Transverse colon (tissue), 4 donors: ENCODE results near the gene ADRB1. TPM values are rescaled to one million over a fixed set of nuclear protein-coding genes. Genes with fewer than 3 reads are reported as not detected.

Source experiments
- DNase-seq: peaks from one replicate; pipeline ENCODE4 v3.0.0-alpha.2; 2019
- H3K27ac ChIP-seq, 4 donors: fragments of 200-600 bp; sonication (generic); 2 replicates each; pipeline ENCODE4 v1.5.1; 2016 to 2018; ENCODE audit warnings: inconsistent platforms in 4 of 4
- H3K27me3 ChIP-seq: fragments of 200-600 bp; sonication (generic); 2 replicates; pipeline ENCODE4 v1.5.1; 2017; ENCODE audit warnings: inconsistent platforms
- H3K36me3 ChIP-seq, 4 donors: fragments of 200-600 bp; sonication (generic); 2 replicates each; pipeline ENCODE4 v1.5.1; 2017 to 2019; ENCODE audit warnings: inconsistent platforms in 4 of 4
- H3K4me1 ChIP-seq, 4 donors: fragments of 200-600 bp; sonication (generic); 2 replicates each; pipeline ENCODE4 v1.5.1; 2017 to 2020; ENCODE audit warnings: inconsistent platforms in 4 of 4
- H3K4me3 ChIP-seq, 4 donors: fragments of 200-600 bp; sonication (generic); 1 replicate in 1 of 4; 2 replicates in 3 of 4; pipeline versions ENCODE4 v1.5.1 to v1.6.1; 2017 to 2019; ENCODE audit warnings: inconsistent platforms in 4 of 4
- H3K9me3 ChIP-seq, 2 donors: fragments of 200-600 bp; sonication (generic); 2 replicates each; pipeline ENCODE4 v1.5.1; 2017 to 2019; ENCODE audit warnings: inconsistent platforms in 2 of 2
- EP300 ChIP-seq: sonication (generic); formaldehyde crosslinking; IDR thresholded peaks from one replicate; pipeline ENCODE4 v1.6.1; 2017; ENCODE audit warnings: antibody characterized with exemption, low read depth
- POLR2A ChIP-seq: fragments of 450-650 bp; IDR thresholded peaks from one replicate; pipeline ENCODE4 v1.6.1; 2016; ENCODE audit warnings: antibody characterized with exemption, mild to moderate bottlenecking, moderate library complexity
- POLR2AphosphoS5 ChIP-seq, 3 donors: sonication (generic); formaldehyde crosslinking; IDR thresholded peaks; one replicate each; pipeline ENCODE4 v1.6.1; 2016; ENCODE audit warnings: antibody characterized with exemption in 3 of 3
- WGBS, 2 donors: methylation state at CpG; one replicate each; pipeline ENCODE4 v1.1.5; 2018; ENCODE audit warnings: low coverage in 1 of 2; 5-methylcytosine and 5-hydroxymethylcytosine counted together
- in situ Hi-C, 4 donors: fragments of 200-750 bp; cut with MboI; loops; one replicate each; pipeline versions ENCODE4 v1.15.0 to v1.15.1; 2017; ENCODE audit warnings: low sequenced_read_pairs in 3 of 4, low pct_ligation_motif_present in 1 of 4, low pct_unique_long_range_greater_than_20kb in 1 of 4
- intact Hi-C: fragments of 100-400 bp; cut with DNase I; formaldehyde crosslinking; loops from one replicate; pipeline ENCODE4 v1.15.1; 2023; ENCODE audit warnings: low total_unique reads
- total RNA-seq, 4 donors: library from RNA; depleted of rRNA; stranded (reverse); fragments of >200 nt; gene quantifications; one replicate each; pipeline ENCODE4 v1.1.0, GENCODE V29; 2016
- TF ChIP-seq, protein P1 (sequence below), 5 experiments: fragments of 200-600 bp in 3 of 5; fragments of 450-650 bp in 2 of 5; sonication (generic) in 3 of 5; IDR thresholded peaks; 1 replicate in 2 of 5; 2 replicates in 3 of 5; pipeline ENCODE4 v1.5.1; 2016 to 2017; ENCODE audit warnings: antibody characterized with exemption in 5 of 5, inconsistent platforms in 3 of 5, mild to moderate bottlenecking in 2 of 5, moderate library complexity in 1 of 5

Gene ADRB1
- total RNA-seq, 4 donors from 2014 or later = 1.2 to 1.9 (median 1.4) TPM; not detected in 1

DNA sequence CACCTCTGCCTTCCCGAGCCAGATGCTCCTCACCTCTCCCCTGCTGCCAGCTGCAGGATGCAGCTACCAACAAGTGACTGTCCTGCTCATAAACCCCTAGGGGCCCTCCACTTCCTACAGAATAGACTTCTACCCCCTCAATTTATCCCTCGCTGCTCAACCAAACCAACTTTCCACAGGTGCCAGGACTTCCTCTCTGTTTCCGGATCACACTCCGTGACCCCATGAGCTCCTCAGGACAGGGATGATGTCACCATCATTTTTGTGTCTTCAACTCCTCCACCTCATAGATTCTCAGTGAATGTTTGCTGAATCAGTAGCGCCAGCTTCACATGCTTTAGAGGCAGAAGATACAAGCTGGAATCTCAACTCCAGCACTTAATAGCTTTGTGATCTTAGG lies 25.8 kb upstream of the ADRB1 start:
- H3K27me3 ChIP-seq = no peaks in the 10 kb centered on the region
- H3K9me3 ChIP-seq = no peaks in the 10 kb centered on the region
- in situ Hi-C loops (no loop called here), intact Hi-C loops (loop anchor here (10.0 kb wide), 1 partner anchor 1687 kb away; no protein-coding TSS in a partner anchor)
- H3K4me3 ChIP-seq = no peak overlapping the region
- TF ChIP-seq POLR2A (no peak), POLR2AphosphoS5 (IDR thresholded peaks at IDR 0.05) (no peak)
- 44 to 57% methylated on average over 4 to 5 of the region's 5 CpGs for WGBS, 2 donors
- no peaks in the 10 kb centered on the region for H3K4me1 ChIP-seq
- DNase-seq = no peak
- H3K36me3 ChIP-seq = no peaks in the 10 kb centered on the region
- H3K27ac ChIP-seq = no peak overlapping the region

DNA sequence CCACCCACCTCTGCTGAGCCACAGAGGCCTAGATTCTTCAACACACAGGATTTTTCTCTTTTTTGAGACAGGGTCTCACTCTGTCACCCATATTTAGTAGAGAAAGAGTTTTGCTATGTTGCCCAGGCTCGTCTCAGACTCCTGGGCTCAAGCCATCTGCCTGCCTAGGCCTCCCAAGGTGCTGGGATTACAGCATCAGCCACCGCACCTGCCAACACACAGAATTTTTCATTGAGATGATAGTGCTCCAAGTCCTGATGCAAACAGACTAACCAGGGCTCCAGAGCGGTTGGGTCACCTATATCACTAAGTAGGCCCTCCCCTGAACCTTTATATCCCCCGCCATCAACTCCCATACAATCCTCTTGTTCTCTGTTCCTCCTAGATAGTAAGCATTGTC lies 24.4 kb upstream of the ADRB1 start:
- TF ChIP-seq, protein P1, sequence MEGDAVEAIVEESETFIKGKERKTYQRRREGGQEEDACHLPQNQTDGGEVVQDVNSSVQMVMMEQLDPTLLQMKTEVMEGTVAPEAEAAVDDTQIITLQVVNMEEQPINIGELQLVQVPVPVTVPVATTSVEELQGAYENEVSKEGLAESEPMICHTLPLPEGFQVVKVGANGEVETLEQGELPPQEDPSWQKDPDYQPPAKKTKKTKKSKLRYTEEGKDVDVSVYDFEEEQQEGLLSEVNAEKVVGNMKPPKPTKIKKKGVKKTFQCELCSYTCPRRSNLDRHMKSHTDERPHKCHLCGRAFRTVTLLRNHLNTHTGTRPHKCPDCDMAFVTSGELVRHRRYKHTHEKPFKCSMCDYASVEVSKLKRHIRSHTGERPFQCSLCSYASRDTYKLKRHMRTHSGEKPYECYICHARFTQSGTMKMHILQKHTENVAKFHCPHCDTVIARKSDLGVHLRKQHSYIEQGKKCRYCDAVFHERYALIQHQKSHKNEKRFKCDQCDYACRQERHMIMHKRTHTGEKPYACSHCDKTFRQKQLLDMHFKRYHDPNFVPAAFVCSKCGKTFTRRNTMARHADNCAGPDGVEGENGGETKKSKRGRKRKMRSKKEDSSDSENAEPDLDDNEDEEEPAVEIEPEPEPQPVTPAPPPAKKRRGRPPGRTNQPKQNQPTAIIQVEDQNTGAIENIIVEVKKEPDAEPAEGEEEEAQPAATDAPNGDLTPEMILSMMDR (IDR thresholded peaks at IDR 0.05) = no peak
- TF ChIP-seq POLR2AphosphoS5 (IDR thresholded peaks at IDR 0.05) = no peak
- no peak for TF ChIP-seq POLR2A
- no peak for TF ChIP-seq EP300
- intact Hi-C loops = loop anchor here (10.0 kb wide), 1 partner anchor 1686 kb away; no protein-coding TSS in a partner anchor
- Histone ChIP-seq H3K27me3 (no peaks in the 10 kb centered on the region), H3K4me1 (no peaks in the 10 kb centered on the region), H3K9me3 (no peaks in the 10 kb centered on the region), H3K36me3 (no peaks in the 10 kb centered on the region), H3K27ac (no peak overlapping the region), H3K4me3 (no peak overlapping the region)
- DNase-seq = no peak
- in situ Hi-C loops = no loop called here
- WGBS, 2 donors = 90 to 96% methylated on average over 2 to 4 of the region's 4 CpGs

DNA sequence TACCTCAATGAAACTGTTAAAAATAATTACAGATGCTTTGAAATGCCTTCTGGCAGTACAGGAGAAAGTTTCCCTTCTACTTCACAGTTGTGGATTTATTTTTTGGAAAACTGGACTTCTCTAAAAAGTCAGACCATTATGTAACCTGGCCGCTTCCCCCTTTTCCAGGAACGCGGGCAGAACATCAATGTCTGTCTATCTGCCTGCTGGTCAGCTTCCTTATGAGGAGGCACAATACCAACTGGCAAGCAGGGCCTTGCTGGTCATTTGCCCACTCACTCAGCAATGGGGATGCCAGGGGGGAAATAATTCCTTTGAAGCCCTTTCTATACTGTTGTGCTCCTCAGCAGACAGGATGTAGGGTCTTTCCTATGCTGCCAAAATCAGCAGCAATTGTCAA lies 22.5 kb upstream of the ADRB1 start:
- Histone ChIP-seq H3K27ac (no peak overlapping the region), H3K4me3 (no peak overlapping the region), H3K27me3 (no peaks in the 10 kb centered on the region), H3K36me3 (no peaks in the 10 kb centered on the region), H3K9me3 (no peaks in the 10 kb centered on the region), H3K4me1 (peaks cover 0 to under 1% (median 0%) of the 10 kb centered on the region in 4 donors)
- no peak for TF ChIP-seq EP300
- TF ChIP-seq POLR2AphosphoS5 (IDR thresholded peaks at IDR 0.05) = no peak
- no peak for TF ChIP-seq POLR2A
- TF ChIP-seq, protein P1 (IDR thresholded peaks at IDR 0.05) = no peak
- 80% methylated on average over 3 of the region's 3 CpGs; no CpG with 5 or more reads in 1 of the 2 donors for WGBS, 2 donors
- DNase-seq = no peak
- intact Hi-C loops (no loop called here), in situ Hi-C loops (no loop called here)

DNA sequence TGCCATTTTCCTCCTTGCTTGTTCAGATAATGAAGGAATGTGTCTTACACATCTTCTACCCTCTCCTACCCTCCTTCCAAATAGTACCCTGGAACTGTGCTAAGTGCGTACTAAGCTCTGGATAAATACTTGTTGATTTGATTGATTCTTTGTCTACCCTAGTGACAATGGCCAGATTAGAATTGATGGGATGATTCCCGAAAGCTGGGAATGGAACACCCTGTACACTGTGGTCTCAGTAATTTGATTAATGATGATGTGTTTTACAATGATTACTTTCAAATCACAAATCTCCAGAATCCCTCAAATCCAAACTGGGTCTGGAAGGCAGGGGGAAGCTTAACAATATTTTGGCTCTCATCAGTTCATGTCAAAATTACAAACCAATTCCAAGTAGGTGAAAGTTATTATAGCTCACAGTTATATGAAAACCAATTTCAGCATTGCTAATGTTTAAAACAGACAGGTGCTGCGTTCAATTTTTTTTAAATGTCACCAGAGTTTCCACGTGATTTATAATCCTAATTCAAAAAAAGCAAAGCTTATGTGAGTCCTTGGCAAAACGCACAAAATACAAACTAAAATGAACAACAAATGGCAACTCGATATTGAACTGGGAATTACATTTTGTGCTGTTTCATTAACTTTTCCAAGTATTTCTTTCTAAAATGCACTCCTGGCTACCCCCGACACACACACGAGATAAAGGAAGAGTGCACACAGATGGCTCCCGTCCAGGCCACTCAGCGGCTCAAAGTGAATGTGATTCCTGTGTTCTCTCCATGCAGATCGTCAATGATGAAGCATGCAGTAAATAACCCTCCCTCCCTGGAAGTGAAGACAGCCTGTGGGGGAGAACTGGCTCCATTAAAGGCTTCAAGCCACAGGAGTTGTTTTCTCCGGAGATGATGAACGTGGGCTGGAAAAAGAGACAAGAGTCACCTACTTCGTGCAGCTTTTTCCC lies 21.7 kb upstream of the ADRB1 start:
- Histone ChIP-seq H3K4me1 (peaks cover 0 to 9% (median 2%) of the 10 kb centered on the region in 4 donors), H3K9me3 (no peaks in the 10 kb centered on the region), H3K27ac (no peak overlapping the region), H3K4me3 (no peak overlapping the region), H3K36me3 (no peaks in the 10 kb centered on the region), H3K27me3 (no peaks in the 10 kb centered on the region)
- TF ChIP-seq POLR2AphosphoS5 (IDR thresholded peaks at IDR 0.05) (no peak), EP300 (no peak), POLR2A (no peak)
- TF ChIP-seq, protein P1 (IDR thresholded peaks at IDR 0.05) = no peak
- intact Hi-C loops = no loop called here
- in situ Hi-C loops = no loop called here
- DNase-seq = peak; percentile 11
- 70 to 79% methylated on average over 13 to 14 of the region's 14 CpGs for WGBS, 2 donors
